Endothelial cell of umbilical vein (primary cell): ENCODE results near the gene TESK2.

Experiments used
- CTCF ChIP-seq, 2 donors: IDR thresholded peaks; 1 replicate in 1 of 2; 2 replicates in 1 of 2; pipeline ENCODE4 v1.5.1; 2011; ENCODE audit warnings: low read length in 2 of 2, mild to moderate bottlenecking in 2 of 2, moderate library complexity in 2 of 2, control low read depth in 1 of 2, inconsistent platforms in 1 of 2, low read depth in 1 of 2; ENCODE audit not compliant: insufficient read depth in 1 of 2; ENCODE audit errors: extremely low read depth in 1 of 2
- EZH2 ChIP-seq: IDR thresholded peaks from 2 replicates; pipeline ENCODE4 v1.6.1; 2012; ENCODE audit warnings: borderline replicate concordance, low read depth, mild to moderate bottlenecking, moderate library complexity, low read length, inconsistent platforms; ENCODE audit not compliant: severe bottlenecking
- FOS ChIP-seq: IDR thresholded peaks from 2 replicates; pipeline ENCODE4 v1.6.1; 2011; ENCODE audit warnings: mild to moderate bottlenecking, low read length, moderate library complexity, borderline replicate concordance; ENCODE audit not compliant: insufficient read depth
- JUN ChIP-seq: IDR thresholded peaks from 2 replicates; pipeline ENCODE4 v1.6.1; 2011; ENCODE audit warnings: borderline replicate concordance, low read depth; ENCODE audit not compliant: insufficient read length, insufficient read depth
- MAX ChIP-seq: IDR thresholded peaks from 2 replicates; pipeline ENCODE4 v1.6.1; 2011; ENCODE audit not compliant: insufficient read depth, insufficient read length
- MYC ChIP-seq: IDR thresholded peaks from one replicate; pipeline ENCODE4 v1.6.1; 2011; ENCODE audit warnings: mild to moderate bottlenecking, low read depth, low read length
- POLR2A ChIP-seq: IDR thresholded peaks from 2 replicates; pipeline ENCODE4 v1.6.1; 2012; ENCODE audit warnings: low read depth, mild to moderate bottlenecking, control low read depth, low read length
- POLR2AphosphoS5 ChIP-seq: IDR thresholded peaks from 2 replicates; pipeline ENCODE4 v1.6.1; 2012; ENCODE audit warnings: low read depth, mild to moderate bottlenecking, control low read depth, low read length, moderate library complexity; ENCODE audit not compliant: insufficient read depth

DNA sequence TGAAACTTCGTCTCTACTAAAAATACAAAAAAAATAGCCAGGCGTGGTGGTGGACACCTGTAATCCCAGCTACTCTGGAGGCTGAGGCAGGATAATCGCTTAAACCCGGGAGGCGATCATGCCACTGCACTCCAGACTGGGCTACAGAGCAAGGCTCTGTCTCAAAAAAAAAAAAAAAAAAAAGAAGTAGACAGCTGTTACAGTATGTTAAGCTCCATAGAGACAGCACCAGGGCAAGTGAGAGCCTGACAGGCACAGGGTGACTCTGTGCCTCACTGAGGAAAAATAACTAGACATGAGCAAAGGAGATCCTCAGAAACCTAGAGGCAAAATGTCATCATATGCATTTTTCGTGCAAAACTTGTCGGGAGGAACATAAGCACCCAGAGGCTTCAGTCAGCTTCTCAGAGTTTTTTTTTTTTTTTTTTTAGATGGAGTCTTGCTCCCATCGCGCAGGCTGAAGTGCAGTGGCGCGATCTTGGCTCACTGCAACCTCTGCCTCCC lies 39.7 kb upstream of the TESK2 start:
- TF ChIP-seq POLR2AphosphoS5 (no peak), EZH2 (no peak), CTCF (IDR thresholded peaks at IDR 0.05; ENCODE audit: extremely low read depth in 1 of 2, insufficient read depth in 1 of 2, low read depth in 1 of 2, low read length in 2 of 2) (no peak), FOS (no peak), POLR2A (no peak), JUN (no peak), MYC (no peak), MAX (no peak)
